ENCODE results near the gene SLC12A3.
A peak's percentile ranks its signal among the peaks of the same experiment; 100 is the strongest.

The SLC12A3 gene

GRCh38 chr16:56848029-56848936 is 16.7 kb upstream of the SLC12A3 start:
- DNase-seq (ENCODE audit: extremely low read depth, low read depth), result no peak

GRCh38 chr16:56848955-56849689 is 15.9 kb upstream of the SLC12A3 start:
- no peak for DNase-seq (ENCODE audit: extremely low read depth, low read depth)

More at GRCh38 chr16:56848029-56848936, 16.7 kb upstream of the SLC12A3 start:
- TF ChIP-seq CTCF (IDR thresholded peaks at IDR 0.05; ENCODE audit: low read depth, low read length), result no peak

GRCh38 chr16:56849690-56850680 is 15.0 kb upstream of the SLC12A3 start:
- DNase-seq (ENCODE audit: extremely low read depth, low read depth), result no peak
- TF ChIP-seq CTCF (IDR thresholded peaks at IDR 0.05; ENCODE audit: low read depth, low read length), result no peak

More at GRCh38 chr16:56848955-56849689, 15.9 kb upstream of the SLC12A3 start:
- TF ChIP-seq CTCF (IDR thresholded peaks at IDR 0.05; ENCODE audit: low read depth, low read length), result no peak

- DNase-seq (ENCODE audit: extremely low read depth, low read depth), result no peak
- peak; percentile 65 for TF ChIP-seq CTCF (IDR thresholded peaks at IDR 0.05; ENCODE audit: low read depth, low read length)
These were observed 13.2 kb upstream of the SLC12A3 start for GRCh38 chr16:56851671-56852400.

GRCh38 chr16:56852401-56852730 is 12.6 kb upstream of the SLC12A3 start:
- TF ChIP-seq CTCF (IDR thresholded peaks at IDR 0.05; ENCODE audit: low read depth, low read length), result no peak
- DNase-seq (ENCODE audit: extremely low read depth, low read depth), result no peak

GRCh38 chr16:56852968-56853367 is 12.0 kb upstream of the SLC12A3 start:
- TF ChIP-seq CTCF (IDR thresholded peaks at IDR 0.05; ENCODE audit: low read depth, low read length), result no peak
- no peak for DNase-seq (ENCODE audit: extremely low read depth, low read depth)
